HFFc6 (cell line): ENCODE data around the gene NOXA1. TPM values are rescaled to one million over a fixed set of nuclear protein-coding genes. Genes with fewer than 3 reads are reported as not detected.

Experiments
- DNase-seq: peaks from one replicate; pipeline ENCODE4 v3.0.0-alpha.2; 2018
- H3K27ac Mint-ChIP-seq: 2 replicates; pipeline ENCODE4 v1.8.0; 2020; ENCODE audit warnings: mild to moderate bottlenecking, mixed read lengths
- H3K27me3 Mint-ChIP-seq: 2 replicates; pipeline ENCODE4 v1.8.0; 2021; ENCODE audit warnings: mild to moderate bottlenecking, moderate library complexity, mixed read lengths; ENCODE audit not compliant: insufficient read depth
- H3K36me3 Mint-ChIP-seq: 2 replicates; pipeline ENCODE4 v1.8.0; 2021; ENCODE audit warnings: low read depth, mixed read lengths
- H3K4me1 Mint-ChIP-seq: 2 replicates; pipeline ENCODE4 v1.8.0; 2020; ENCODE audit warnings: low read depth, mixed read lengths
- H3K4me3 Mint-ChIP-seq: 2 replicates; pipeline ENCODE4 v1.8.0; 2020; ENCODE audit warnings: mild to moderate bottlenecking, moderate library complexity, mixed read lengths
- H3K9me3 Mint-ChIP-seq: 2 replicates; pipeline ENCODE4 v1.8.0; 2020; ENCODE audit warnings: mild to moderate bottlenecking, mixed read lengths
- total RNA-seq, 6 experiments: library from RNA; stranded (reverse); fragmentation: NEBNext Ultra II Directional; extraction: Animal tissue kit (Norgen Biotek cat#: 25700); gene quantifications; 2 replicates in 1 of 6; 3 replicates in 5 of 6; pipeline ENCODE4 v1.2.3, GENCODE V29; 2021
- TF ChIP-seq, protein P1 (sequence below): fragments of 200-600 bp; sonication (generic); IDR thresholded peaks from 2 replicates; pipeline ENCODE4 v1.5.0; 2021; ENCODE audit warnings: antibody characterized with exemption, mild to moderate bottlenecking

NOXA1 gene
- total RNA-seq, 6 experiments from 2014 or later = 0.09 to 0.36 (median 0.20) TPM; not detected in 1

DNA sequence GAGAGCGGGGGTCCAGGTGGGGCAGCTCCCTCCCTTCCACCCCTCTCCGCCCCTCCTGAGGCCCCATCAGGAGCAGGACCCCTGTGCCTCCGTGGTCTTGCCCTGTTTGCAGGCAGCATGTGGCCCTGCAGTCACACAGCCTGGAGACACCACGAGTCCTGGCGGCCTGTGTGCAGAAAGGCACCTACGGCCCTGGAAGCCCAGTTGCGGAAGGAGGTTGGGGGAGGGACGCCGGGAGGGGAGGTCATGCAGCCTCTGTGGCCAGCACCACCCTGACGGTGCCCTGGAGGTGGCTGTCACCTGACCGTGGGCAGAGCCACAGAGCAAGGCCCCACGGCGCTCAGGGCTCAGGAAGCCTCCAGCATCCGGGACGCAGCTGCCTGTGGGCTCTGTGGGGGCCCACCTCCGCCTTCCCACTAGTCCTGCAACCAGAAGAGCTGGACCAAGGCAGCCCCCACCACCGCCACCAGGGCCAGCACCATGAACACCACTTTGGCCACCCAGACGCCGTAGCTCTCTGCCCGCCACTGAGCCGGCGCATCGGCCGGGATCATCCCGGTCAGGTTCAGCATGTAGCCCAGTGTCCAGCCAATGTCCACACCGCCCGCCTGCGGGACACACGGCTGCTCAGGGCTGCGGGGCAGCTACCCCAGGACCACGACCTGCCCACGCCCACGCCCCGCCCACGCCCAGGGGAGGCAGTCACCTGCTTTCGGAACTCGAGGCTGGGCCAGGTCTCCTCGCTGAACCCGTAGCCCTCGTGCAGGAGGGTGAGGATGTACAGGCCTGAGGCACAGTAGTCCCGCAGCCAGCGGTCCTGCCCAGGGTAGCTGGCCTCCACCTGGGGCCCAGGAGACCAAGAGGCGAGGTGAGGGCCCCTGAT, 11.5 kb downstream of the NOXA1 start:
- TF ChIP-seq, protein P1, sequence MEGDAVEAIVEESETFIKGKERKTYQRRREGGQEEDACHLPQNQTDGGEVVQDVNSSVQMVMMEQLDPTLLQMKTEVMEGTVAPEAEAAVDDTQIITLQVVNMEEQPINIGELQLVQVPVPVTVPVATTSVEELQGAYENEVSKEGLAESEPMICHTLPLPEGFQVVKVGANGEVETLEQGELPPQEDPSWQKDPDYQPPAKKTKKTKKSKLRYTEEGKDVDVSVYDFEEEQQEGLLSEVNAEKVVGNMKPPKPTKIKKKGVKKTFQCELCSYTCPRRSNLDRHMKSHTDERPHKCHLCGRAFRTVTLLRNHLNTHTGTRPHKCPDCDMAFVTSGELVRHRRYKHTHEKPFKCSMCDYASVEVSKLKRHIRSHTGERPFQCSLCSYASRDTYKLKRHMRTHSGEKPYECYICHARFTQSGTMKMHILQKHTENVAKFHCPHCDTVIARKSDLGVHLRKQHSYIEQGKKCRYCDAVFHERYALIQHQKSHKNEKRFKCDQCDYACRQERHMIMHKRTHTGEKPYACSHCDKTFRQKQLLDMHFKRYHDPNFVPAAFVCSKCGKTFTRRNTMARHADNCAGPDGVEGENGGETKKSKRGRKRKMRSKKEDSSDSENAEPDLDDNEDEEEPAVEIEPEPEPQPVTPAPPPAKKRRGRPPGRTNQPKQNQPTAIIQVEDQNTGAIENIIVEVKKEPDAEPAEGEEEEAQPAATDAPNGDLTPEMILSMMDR = no peak
- no peak overlapping the region for H3K27ac Mint-ChIP-seq
- H3K4me1 Mint-ChIP-seq = no peaks in the 10 kb centered on the region
- H3K4me3 Mint-ChIP-seq = no peak overlapping the region
- H3K36me3 Mint-ChIP-seq = no peaks in the 10 kb centered on the region
- no peak for DNase-seq
- H3K9me3 Mint-ChIP-seq = no peaks in the 10 kb centered on the region
- peaks cover 2% of the 10 kb centered on the region; the same call in 1 of the 2 replicates for H3K27me3 Mint-ChIP-seq

DNA sequence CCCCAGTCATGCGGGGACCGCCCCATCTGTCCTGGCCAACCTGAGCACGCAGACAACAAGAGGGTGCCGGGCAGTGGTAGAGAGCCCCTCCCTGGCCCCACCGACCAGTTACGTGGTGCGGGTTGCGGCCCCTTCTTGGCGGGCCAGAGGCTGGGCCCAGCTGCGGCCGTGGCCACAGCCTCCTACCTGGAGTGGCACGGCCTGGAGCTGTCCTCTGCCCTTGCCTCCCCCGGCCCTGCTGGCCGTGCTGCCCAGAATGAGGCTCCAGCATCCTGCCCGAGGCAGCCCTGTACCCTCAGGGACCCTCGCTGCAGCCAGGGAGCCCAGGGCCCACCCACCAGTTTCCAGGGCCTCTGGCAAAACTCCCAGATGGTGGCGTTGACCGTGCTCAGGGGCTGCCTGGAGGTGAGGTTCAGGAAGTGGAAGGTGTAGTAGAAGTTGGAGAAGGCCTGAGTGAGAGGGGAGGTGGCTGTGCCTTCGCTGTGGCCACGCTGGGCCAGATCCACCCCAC, 12.2 kb downstream of the NOXA1 start:
- DNase-seq = no peak
- H3K36me3 Mint-ChIP-seq = no peaks in the 10 kb centered on the region
- H3K4me1 Mint-ChIP-seq = no peaks in the 10 kb centered on the region
- no peak overlapping the region for H3K27ac Mint-ChIP-seq
- no peak overlapping the region for H3K4me3 Mint-ChIP-seq
- TF ChIP-seq, protein P1 = no peak
- H3K27me3 Mint-ChIP-seq = peaks cover 2% of the 10 kb centered on the region; the same call in 1 of the 2 replicates
- no peaks in the 10 kb centered on the region for H3K9me3 Mint-ChIP-seq

DNA sequence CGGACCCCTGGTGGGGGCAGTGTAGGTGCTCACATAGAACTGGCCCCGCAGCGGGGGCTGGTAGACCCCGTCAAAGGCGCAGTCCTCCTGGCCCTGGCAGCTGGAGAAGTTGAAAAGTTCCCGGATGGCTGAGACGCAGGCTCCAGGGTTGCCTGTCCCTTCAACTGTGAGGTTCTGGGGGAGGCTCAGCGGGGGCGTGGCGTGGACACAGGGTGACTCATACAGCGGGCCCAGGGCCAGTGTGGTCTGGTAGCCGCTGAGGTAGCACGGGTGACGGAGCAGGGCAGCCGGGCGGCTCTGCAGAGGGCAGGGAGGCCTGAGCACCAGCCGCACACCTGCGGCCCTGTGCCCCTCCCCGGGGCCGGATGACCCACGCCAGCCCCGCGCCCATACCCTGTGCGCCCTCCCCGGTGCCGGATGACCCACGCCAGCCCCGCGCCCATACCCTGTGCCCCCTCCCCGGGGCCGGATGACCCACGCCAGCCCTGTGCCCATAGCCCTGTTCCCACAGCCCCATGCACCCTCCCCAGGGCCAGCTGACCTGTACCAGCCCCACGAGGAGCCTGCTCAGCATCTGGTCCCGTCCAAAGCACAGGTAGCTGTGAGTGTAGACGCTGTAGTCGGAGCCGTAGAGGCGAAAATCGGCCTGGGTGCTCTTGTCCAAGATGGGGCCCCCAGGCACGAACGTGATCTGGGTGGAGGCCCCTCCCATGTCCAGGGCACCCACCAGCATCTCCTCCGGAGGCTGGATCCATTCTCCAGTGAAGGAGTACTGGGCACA, 13.0 kb downstream of the NOXA1 start:
- Mint-ChIP-seq H3K4me1 (no peaks in the 10 kb centered on the region), H3K27me3 (peaks cover 2% of the 10 kb centered on the region; the same call in 1 of the 2 replicates), H3K9me3 (no peaks in the 10 kb centered on the region), H3K27ac (no peak overlapping the region), H3K4me3 (no peak overlapping the region), H3K36me3 (no peaks in the 10 kb centered on the region)
- TF ChIP-seq, protein P1 = no peak
- peak; percentile 76 for DNase-seq

DNA sequence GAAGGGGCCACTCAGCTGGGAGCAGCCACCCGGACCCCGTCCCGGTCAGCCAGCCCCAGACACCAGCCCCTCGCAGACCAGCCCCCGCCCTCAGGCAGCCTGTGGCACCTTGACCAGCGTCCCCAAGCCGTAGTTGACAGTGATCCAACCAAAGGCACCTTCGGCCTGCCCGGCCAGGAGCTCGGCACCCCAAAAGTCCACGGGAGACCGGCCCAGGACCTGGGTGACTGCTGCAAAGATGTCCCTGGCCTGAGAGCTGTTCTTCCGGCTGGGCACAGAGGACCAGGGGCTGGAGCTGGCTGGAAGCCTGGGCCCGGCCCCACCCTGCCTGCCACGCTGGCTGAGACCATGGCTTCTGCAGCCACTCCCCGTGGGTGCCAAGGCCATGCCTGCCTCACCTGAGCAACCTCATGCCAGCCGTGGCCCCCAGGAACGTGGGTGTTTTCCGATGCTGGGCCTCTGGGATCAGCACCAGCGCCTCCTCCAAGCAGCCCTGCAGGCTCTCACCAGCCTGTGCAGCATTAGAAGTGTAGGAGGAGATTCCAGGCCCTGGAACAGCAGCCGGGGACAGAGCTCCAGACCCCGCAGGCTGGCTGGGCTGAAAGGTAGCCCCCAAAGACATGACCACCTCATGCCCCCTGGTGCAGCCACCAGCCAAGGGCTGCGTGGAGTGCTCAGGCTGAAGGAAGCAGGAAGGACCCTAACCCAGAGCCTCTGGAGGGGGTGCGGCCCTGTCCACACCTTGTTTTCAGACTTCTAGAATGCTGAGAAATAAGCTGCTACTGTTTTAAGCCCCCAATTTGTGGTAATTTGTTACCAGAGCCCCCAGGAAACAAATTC, 13.8 kb downstream of the NOXA1 start:
- DNase-seq = no peak
- no peak overlapping the region for H3K27ac Mint-ChIP-seq
- peaks cover 4% of the 10 kb centered on the region for H3K27me3 Mint-ChIP-seq
- TF ChIP-seq, protein P1 = no peak
- H3K4me1 Mint-ChIP-seq = peaks cover 4% of the 10 kb centered on the region
- H3K4me3 Mint-ChIP-seq = no peak overlapping the region
- no peaks in the 10 kb centered on the region for H3K36me3 Mint-ChIP-seq
- no peaks in the 10 kb centered on the region for H3K9me3 Mint-ChIP-seq
